ENCODE results near the gene SGMS1.

DNA sequence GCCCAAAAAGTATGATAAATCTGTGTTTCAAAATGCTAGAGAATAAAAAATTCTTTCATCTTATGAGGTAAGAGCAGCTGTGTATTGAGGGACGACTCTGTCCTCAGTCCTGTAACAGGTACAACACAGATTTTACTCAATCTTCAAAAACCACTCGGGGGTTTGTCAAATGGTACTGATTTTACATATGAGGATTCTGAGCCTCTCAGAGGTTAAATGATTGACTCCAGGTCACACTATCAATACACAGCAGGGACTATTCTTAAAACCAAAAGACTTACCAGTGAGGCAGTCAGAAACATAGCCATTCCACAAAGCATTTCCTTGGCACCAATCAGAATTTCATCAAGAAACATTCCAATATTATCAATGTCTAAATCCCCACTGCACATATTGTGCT, 95.5 kb downstream of the SGMS1 start:
- TF ChIP-seq, protein P1, sequence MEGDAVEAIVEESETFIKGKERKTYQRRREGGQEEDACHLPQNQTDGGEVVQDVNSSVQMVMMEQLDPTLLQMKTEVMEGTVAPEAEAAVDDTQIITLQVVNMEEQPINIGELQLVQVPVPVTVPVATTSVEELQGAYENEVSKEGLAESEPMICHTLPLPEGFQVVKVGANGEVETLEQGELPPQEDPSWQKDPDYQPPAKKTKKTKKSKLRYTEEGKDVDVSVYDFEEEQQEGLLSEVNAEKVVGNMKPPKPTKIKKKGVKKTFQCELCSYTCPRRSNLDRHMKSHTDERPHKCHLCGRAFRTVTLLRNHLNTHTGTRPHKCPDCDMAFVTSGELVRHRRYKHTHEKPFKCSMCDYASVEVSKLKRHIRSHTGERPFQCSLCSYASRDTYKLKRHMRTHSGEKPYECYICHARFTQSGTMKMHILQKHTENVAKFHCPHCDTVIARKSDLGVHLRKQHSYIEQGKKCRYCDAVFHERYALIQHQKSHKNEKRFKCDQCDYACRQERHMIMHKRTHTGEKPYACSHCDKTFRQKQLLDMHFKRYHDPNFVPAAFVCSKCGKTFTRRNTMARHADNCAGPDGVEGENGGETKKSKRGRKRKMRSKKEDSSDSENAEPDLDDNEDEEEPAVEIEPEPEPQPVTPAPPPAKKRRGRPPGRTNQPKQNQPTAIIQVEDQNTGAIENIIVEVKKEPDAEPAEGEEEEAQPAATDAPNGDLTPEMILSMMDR (IDR thresholded peaks at IDR 0.05; ENCODE audit: insufficient read depth, low read depth, low read length) = no peak
- TF ChIP-seq EZH2 (IDR thresholded peaks at IDR 0.05; ENCODE audit: insufficient read depth, low read length) = no peak
